BLaER1 (cell line): ENCODE results near the gene ZBTB16.

Source experiments
- H3K27ac ChIP-seq: shearing (Covaris generic); formaldehyde crosslinking; 2 replicates; pipeline ENCODE4 v1.8.1; 2022
- H3K27me3 ChIP-seq: shearing (Covaris generic); formaldehyde crosslinking; 2 replicates; pipeline ENCODE4 v1.8.1; 2022
- H3K36me3 ChIP-seq: shearing (Covaris generic); formaldehyde crosslinking; 2 replicates; pipeline ENCODE4 v1.8.1; 2022
- H3K4me1 ChIP-seq: shearing (Covaris generic); formaldehyde crosslinking; 2 replicates; pipeline ENCODE4 v1.8.1; 2022
- H3K4me2 ChIP-seq: shearing (Covaris generic); formaldehyde crosslinking; 2 replicates; pipeline ENCODE4 v1.8.1; 2022
- H3K4me3 ChIP-seq: shearing (Covaris generic); formaldehyde crosslinking; 2 replicates; pipeline ENCODE4 v1.8.1; 2022
- H3K9ac ChIP-seq: shearing (Covaris generic); formaldehyde crosslinking; 2 replicates; pipeline ENCODE4 v1.8.1; 2022
- H3K9me3 ChIP-seq: shearing (Covaris generic); formaldehyde crosslinking; 2 replicates; pipeline ENCODE4 v1.8.1; 2022
- H4K20me1 ChIP-seq: shearing (Covaris generic); formaldehyde crosslinking; 2 replicates; pipeline ENCODE4 v1.8.1; 2022
- Cebpa-rat ChIP-seq: shearing (Covaris generic); IDR thresholded peaks from 2 replicates; pipeline ENCODE4 v1.8.1; 2022

ZBTB16 gene

DNA sequence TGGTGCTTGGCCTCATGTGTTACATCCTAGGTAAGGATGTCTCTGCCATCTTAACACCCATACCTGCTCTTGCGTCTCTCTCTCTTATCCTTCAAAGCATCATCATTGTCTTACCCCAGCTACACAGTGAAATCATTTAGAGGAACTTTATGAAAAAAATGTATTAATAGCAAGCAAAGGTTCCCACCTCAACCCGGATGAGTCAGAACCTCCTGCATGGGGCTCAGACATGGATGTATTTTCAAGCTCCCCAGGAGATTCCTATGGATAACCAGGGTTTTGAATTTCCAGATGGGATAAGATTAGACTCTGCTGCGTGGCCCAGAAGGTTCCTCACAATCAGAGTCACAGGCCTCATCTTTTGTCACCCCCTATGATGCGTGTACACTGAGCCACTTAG lies 147.6 kb downstream of the ZBTB16 start:
- TF ChIP-seq Cebpa-rat, result no peak
- H3K27ac ChIP-seq, result no peak overlapping the region
- H3K27me3 ChIP-seq, result no peaks in the 10 kb centered on the region

DNA sequence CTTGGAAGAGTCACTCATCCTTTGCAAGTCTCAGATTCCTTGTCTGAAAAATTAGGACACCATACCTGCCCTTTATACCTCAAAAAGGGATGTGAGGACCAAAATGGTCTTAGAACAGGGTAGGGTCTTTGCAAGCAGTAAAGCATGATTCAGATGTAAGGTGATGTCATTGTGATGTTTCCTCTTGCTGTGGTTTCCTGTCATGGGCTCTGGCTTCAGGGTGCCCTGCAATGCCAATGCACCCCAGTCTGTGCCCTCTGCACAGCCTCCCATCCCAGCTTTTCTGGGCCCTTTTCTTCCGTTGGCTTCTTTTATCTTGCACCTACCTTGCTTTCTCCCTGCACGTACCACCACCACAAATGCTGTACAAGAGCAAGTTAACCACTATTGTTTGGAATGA lies 148.9 kb downstream of the ZBTB16 start:
- TF ChIP-seq Cebpa-rat, result no peak
- Histone ChIP-seq H3K9me3 (no peaks in the 10 kb centered on the region), H3K27me3 (no peaks in the 10 kb centered on the region), H3K4me1 (peaks cover 11% of the 10 kb centered on the region), H3K9ac (no peak overlapping the region), H4K20me1 (no peaks in the 10 kb centered on the region), H3K4me2 (peak overlapping the region; percentile 42), H3K4me3 (no peak overlapping the region), H3K36me3 (no peaks in the 10 kb centered on the region), H3K27ac (no peak overlapping the region)

More for the DNA sequence above, 147.6 kb downstream of the ZBTB16 start:
- Histone ChIP-seq H4K20me1 (no peaks in the 10 kb centered on the region), H3K4me2 (no peak overlapping the region), H3K9ac (no peak overlapping the region), H3K36me3 (no peaks in the 10 kb centered on the region), H3K4me3 (no peak overlapping the region), H3K4me1 (peaks cover 11% of the 10 kb centered on the region), H3K9me3 (no peaks in the 10 kb centered on the region)

DNA sequence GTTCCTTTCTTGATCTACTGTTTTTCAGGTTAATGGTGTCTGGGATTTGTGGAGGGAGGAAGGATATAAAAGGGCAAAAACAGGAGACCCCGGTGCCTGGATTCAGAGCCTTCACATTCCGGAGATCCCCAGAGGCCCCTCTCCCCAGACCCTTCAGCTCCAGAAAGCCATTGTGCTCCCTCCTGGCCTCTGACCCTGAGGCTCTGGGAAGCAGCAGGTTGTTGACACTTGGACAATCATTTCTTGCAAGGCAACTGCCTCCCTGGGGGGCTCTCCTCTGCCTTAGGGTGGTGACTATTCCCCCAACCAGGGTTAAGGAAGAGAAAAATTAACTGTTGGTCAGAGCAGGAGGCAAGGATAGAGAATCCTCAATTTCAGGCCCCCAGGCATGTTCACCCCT lies 149.8 kb downstream of the ZBTB16 start:
- Histone ChIP-seq H3K4me3 (no peak overlapping the region), H3K4me1 (peaks cover 11% of the 10 kb centered on the region), H3K36me3 (no peaks in the 10 kb centered on the region), H3K9me3 (no peaks in the 10 kb centered on the region), H3K27me3 (no peaks in the 10 kb centered on the region), H3K9ac (no peak overlapping the region), H3K27ac (no peak overlapping the region), H3K4me2 (no peak overlapping the region), H4K20me1 (no peaks in the 10 kb centered on the region)
- TF ChIP-seq Cebpa-rat, result no peak

DNA sequence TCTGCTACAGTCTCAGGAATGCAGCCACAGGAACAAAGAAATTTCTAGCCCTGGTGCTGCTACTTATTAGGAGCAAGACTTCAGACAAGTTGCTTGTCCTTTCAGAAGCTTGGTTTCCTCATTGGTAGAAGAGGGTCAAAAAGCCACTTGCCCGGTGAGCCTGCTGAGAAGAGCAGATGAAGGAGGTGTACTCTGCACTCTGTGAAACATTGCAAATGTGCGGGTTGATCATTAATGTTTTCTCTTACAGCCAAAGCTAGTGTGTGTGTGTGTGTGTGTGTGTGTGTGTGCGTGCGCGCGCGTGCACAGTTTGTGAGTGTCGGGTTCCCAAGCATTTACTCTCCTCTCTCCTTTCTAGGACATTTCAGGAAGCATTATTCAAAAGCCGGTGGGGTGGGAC lies 150.4 kb downstream of the ZBTB16 start:
- no peak overlapping the region for H3K4me2 ChIP-seq
- no peaks in the 10 kb centered on the region for H4K20me1 ChIP-seq
- H3K4me3 ChIP-seq, result no peak overlapping the region
- no peaks in the 10 kb centered on the region for H3K36me3 ChIP-seq
- H3K9ac ChIP-seq, result no peak overlapping the region
- no peaks in the 10 kb centered on the region for H3K9me3 ChIP-seq
- no peak for TF ChIP-seq Cebpa-rat
- no peak overlapping the region for H3K27ac ChIP-seq
- H3K4me1 ChIP-seq, result peaks cover 11% of the 10 kb centered on the region
- no peaks in the 10 kb centered on the region for H3K27me3 ChIP-seq

DNA sequence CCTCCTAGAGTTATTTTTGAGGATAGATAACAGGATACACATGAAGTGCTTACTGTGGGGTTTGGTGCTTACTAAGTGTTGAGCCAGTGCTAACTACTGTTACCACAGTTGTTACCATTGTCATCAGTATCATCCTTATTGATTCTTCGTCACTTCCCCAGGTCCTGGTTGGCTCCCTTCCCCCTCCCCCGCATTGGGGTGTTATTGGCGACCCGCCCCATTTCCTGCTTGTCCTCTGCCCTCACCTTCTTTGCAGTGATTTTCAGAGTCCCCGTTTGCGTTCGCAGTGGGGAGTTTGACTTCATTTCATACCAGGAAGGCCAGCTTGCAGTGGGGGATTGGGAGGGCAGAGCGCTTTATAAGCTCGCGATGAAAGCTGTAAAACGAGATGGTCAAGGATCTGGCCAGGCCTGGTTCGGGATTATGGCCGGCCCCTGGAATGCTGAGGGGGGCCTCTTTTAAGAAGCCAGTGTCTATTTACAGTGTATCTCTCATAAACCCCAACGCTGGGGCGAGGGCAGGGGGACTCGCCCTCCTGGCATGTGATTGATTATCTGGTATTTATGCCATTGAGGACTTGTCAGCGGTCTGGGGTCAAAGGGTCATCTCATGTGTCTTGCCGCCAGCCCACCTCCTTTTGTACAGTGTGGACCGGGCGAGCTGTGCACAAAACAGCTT lies 152.1 kb downstream of the ZBTB16 start:
- H3K4me2 ChIP-seq, result no peak overlapping the region
- H3K36me3 ChIP-seq, result no peaks in the 10 kb centered on the region
- no peaks in the 10 kb centered on the region for H4K20me1 ChIP-seq
- H3K4me1 ChIP-seq, result peaks cover 24% of the 10 kb centered on the region
- TF ChIP-seq Cebpa-rat, result no peak
- H3K9ac ChIP-seq, result no peak overlapping the region
- no peak overlapping the region for H3K27ac ChIP-seq
- H3K4me3 ChIP-seq, result no peak overlapping the region
- no peaks in the 10 kb centered on the region for H3K27me3 ChIP-seq
- H3K9me3 ChIP-seq, result no peaks in the 10 kb centered on the region

DNA sequence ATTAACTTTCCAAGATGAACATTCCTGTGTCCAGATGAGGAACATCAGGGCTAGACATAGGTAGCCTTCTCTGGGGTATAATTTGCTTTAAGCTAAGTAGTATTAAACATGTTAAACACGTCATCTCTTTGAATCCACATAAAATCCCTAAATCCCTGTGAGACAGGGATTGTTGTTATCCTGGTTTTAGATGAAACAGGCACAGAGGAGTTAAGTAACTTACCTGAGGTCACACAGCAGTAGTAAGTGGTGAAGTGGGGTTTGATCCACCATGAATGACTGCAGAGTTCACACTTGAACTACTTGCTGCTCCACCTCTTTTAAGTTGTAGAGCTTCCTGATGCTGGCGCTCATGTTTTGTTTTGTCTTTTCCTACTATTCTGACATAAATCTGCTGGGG lies 154.1 kb downstream of the ZBTB16 start:
- Histone ChIP-seq H3K9me3 (no peaks in the 10 kb centered on the region), H4K20me1 (no peaks in the 10 kb centered on the region), H3K27ac (no peak overlapping the region), H3K4me2 (no peak overlapping the region), H3K4me1 (peaks cover 36% of the 10 kb centered on the region), H3K27me3 (no peaks in the 10 kb centered on the region), H3K4me3 (no peak overlapping the region), H3K9ac (no peak overlapping the region), H3K36me3 (no peaks in the 10 kb centered on the region)
- no peak for TF ChIP-seq Cebpa-rat

DNA sequence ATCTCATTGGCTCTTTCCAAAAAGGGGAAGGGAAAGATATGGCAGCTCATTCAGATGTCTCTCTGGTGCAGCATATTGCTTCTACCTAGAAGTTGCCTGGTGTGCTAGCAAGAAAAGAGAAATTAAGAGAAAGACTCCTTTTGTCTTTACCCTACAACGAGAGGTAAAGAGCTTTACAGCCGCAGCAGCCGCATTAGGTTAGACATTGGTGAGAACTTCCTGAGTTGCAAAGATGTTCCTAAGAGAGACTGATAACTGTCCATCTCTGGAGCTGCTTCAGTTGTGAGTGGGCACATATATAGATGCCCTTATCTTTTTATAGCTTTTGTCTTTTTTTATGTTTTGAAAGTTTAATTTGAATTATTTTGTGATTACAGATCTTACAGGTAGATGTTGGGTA lies 155.9 kb downstream of the ZBTB16 start:
- H3K9ac ChIP-seq, result no peak overlapping the region
- no peak overlapping the region for H3K27ac ChIP-seq
- H3K9me3 ChIP-seq, result no peaks in the 10 kb centered on the region
- H3K27me3 ChIP-seq, result no peaks in the 10 kb centered on the region
- H3K36me3 ChIP-seq, result no peaks in the 10 kb centered on the region
- TF ChIP-seq Cebpa-rat, result no peak
- H3K4me2 ChIP-seq, result peak overlapping the region; percentile 82
- peaks cover 40% of the 10 kb centered on the region for H3K4me1 ChIP-seq
- no peaks in the 10 kb centered on the region for H4K20me1 ChIP-seq
- no peak overlapping the region for H3K4me3 ChIP-seq

DNA sequence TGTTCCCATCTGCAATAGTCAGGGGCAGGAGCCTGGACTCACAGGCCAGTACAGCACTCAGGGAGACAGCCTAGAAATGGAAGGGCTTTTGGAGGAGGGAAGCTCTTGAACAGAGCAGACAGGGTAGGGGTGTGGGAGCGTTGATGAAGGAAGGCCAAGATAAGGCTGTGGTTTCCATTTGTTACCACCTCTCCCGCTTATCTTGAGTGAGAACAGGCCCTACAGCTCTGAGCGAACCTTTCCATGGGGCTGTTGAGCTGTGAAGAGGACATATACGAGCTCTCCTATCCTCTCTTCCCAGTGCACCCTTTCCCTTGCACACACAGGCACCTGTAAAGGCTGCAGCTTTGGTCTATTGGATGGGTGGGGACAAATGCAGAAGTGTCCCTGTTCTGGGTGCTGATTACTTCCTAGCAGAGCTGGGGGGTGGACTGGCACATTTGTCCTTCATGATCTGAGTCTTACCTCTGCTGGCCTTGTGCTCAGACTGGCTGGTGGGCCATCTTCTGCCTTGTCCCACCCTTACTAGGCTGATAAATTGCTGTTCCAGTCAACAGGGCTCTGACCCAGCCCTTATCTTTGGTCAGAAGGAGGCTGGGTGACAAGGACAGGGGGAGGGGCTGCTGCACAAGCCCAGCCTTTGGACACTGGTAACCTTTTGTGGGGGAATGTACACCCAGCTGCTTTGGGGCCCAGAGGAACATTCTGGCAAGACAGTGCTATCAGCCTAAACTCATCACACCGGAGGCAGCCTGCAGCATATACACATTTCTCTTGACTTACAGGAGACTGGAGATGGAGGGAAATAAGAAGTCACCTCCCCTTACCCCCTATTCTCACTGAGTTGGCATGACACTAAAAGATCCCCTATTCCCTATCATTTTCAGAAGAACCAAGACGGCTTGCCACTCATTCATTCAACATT lies 156.6 kb downstream of the ZBTB16 start:
- Histone ChIP-seq H3K27me3 (no peaks in the 10 kb centered on the region), H3K9ac (no peak overlapping the region), H3K4me2 (peak overlapping the region; percentile 82), H3K9me3 (no peaks in the 10 kb centered on the region), H3K4me3 (no peak overlapping the region), H3K27ac (no peak overlapping the region), H4K20me1 (no peaks in the 10 kb centered on the region), H3K4me1 (peaks cover 40% of the 10 kb centered on the region), H3K36me3 (no peaks in the 10 kb centered on the region)
- TF ChIP-seq Cebpa-rat, result no peak

DNA sequence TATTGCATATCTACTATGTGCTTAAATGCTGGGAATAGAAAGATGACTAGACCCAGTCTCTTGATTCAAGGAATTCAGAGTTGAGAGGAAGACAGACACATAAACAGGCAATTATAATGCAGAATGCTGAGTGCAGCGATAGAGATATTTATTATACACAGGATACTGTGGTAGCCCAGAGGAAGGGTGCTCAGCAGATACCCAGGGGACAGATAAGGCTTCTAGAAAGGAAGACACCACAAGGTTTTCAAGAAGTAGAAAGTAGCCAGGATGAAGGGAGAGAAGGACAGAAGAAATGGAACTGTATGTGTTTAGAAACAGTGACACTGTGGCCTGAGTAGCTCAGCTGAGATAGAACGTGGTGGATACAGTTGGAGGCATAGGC lies 157.3 kb downstream of the ZBTB16 start:
- H3K36me3 ChIP-seq, result no peaks in the 10 kb centered on the region
- peaks cover 40% of the 10 kb centered on the region for H3K4me1 ChIP-seq
- H3K27me3 ChIP-seq, result no peaks in the 10 kb centered on the region
- H3K27ac ChIP-seq, result no peak overlapping the region
- H3K9ac ChIP-seq, result no peak overlapping the region
- peak overlapping the region; percentile 82 for H3K4me2 ChIP-seq
- H3K9me3 ChIP-seq, result no peaks in the 10 kb centered on the region
- no peak overlapping the region for H3K4me3 ChIP-seq
- H4K20me1 ChIP-seq, result no peaks in the 10 kb centered on the region
- no peak for TF ChIP-seq Cebpa-rat

DNA sequence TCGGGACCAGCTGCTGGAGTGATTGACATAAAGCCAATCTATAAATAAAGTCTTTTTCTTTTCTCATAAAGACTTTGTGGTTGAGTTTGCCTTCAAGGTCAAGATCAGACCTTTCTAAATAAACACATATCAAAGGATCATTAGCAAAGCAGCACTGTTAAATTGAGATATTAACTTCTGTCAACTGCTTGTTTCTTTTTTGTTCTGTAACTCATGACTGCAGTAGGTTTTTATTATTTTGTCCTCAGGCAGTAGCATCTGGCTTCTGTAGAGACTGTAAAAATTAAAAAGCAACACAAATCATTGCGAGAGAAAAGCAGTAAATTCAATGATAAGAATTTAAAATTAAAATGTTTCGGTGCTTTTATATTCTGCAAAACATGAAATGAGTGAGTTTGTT lies 159.0 kb downstream of the ZBTB16 start:
- H3K9me3 ChIP-seq, result no peaks in the 10 kb centered on the region
- no peak overlapping the region for H3K27ac ChIP-seq
- H3K9ac ChIP-seq, result no peak overlapping the region
- peaks cover 40% of the 10 kb centered on the region for H3K4me1 ChIP-seq
- H3K36me3 ChIP-seq, result no peaks in the 10 kb centered on the region
- no peak for TF ChIP-seq Cebpa-rat
- H3K4me2 ChIP-seq, result peak overlapping the region; percentile 82
- no peak overlapping the region for H3K4me3 ChIP-seq
- no peaks in the 10 kb centered on the region for H4K20me1 ChIP-seq
- H3K27me3 ChIP-seq, result no peaks in the 10 kb centered on the region
